ENCODE results near the gene FUT7. TPM values are rescaled to one million over a fixed set of nuclear protein-coding genes. Genes with fewer than 3 reads are reported as not detected.

The FUT7 gene
- total RNA-seq, 1 experiment from 2014 or later = not detected

- H2AFZ ChIP-seq (ENCODE audit: low read depth, low read length, poor library complexity, severe bottlenecking) = peak within 1 kb of the TSS; percentile 88
- H3K4me1 ChIP-seq (ENCODE audit: control insufficient read depth in 1 of 2, insufficient read depth in 2 of 2, low read length in 2 of 2) = peaks cover 32 to 55% of the 10 kb centered on the region in 2 experiments
- intact Hi-C loops (cut with micrococcal nuclease) = loop anchor here (5.0 kb wide), 1 partner anchor 180 kb away; the partner anchor contains the start of gene PHPT1
- H3K4me3 ChIP-seq (replicated peaks in 1 of 2; ENCODE audit: low read depth in 1 of 2, low read length in 2 of 2) = peak within 1 kb of the TSS; percentile 63 to 87
- ChIA-PET CTCF (interaction anchor here (1.1 to 1.9 kb wide), 3 partner anchors 19 to 83 kb away, joined by 4 to 16 read pairs (median 5); partner anchors contain the start of genes FBXW5 and NPDC1), RAD21 (ENCODE audit: low non-redundant PET in 1 of 2, low total read pairs in 2 of 2, uncharacterized antibody in 2 of 2, unreplicated experiment in 2 of 2) (no interaction called here), POLR2A (no interaction called here)
- H3K79me2 ChIP-seq (ENCODE audit: insufficient read depth, low read length) = peaks cover 31% of the 10 kb centered on the region
- peak within 1 kb of the TSS; percentile 100 for H3K4me2 ChIP-seq (ENCODE audit: low read length)
- H3K9me2 ChIP-seq (ENCODE audit: insufficient read depth) = no peaks in the 10 kb centered on the region
- peak within 1 kb of the TSS; percentile 93 for H3K9ac ChIP-seq (ENCODE audit: low read length)
- ATAC-seq = peak; percentile 35
- DNase-seq (ENCODE audit: low read depth, low spot score) = no peak
- H4K20me1 ChIP-seq (ENCODE audit: insufficient read depth) = no peaks in the 10 kb centered on the region
- no TSS peak for BruUV-seq (replicated peaks)
- H3K9me3 ChIP-seq (ENCODE audit: control insufficient read depth in 1 of 2, insufficient read depth in 1 of 2, low read depth in 1 of 2, low read length in 2 of 2) = no peaks in the 10 kb centered on the region
- H3K27ac ChIP-seq (ENCODE audit: low read depth, low read length) = peak within 1 kb of the TSS; percentile 85
- no peaks in the 10 kb centered on the region for H3K27me3 ChIP-seq (ENCODE audit: insufficient read depth, low read length)
- TF ChIP-seq ZFX (IDR thresholded peaks at IDR 0.05) (peak; percentile 60; the same call in 1 of the 2 replicates), CEBPB (IDR thresholded peaks at IDR 0.05; ENCODE audit: low read depth) (no peak), POLR2AphosphoS5 (IDR thresholded peaks at IDR 0.05; ENCODE audit: low read depth, low read length) (peak; percentile 23; the same call in 1 of the 2 replicates)
- no peaks in the 10 kb centered on the region for H3K36me3 ChIP-seq (ENCODE audit: control insufficient read depth in 1 of 2, insufficient read depth in 2 of 2, low read length in 2 of 2)
Measured at GRCh38 chr9:137027369-137028262, 4.3 kb downstream of the FUT7 start, which contains the start of gene ABCA2. Gene ABCA2 (minus strand): TSS chr9:137028237. CDS start chr9:137028140, 97 bp downstream.

- ChIA-PET POLR2A (no interaction called here), RAD21 (ENCODE audit: low non-redundant PET in 1 of 2, low total read pairs in 2 of 2, uncharacterized antibody in 2 of 2, unreplicated experiment in 2 of 2) (no interaction called here), CTCF (interaction anchor here (0.7 to 1.7 kb wide), 3 partner anchors 20 to 268 kb away, joined by 3 to 5 read pairs (median 4); partner anchors contain the start of genes LCN8 and NPDC1)
- Histone ChIP-seq H3K27ac (ENCODE audit: low read depth, low read length) (peak overlapping the region; percentile 85), H3K36me3 (ENCODE audit: control insufficient read depth in 1 of 2, insufficient read depth in 2 of 2, low read length in 2 of 2) (no peaks in the 10 kb centered on the region), H3K4me3 (replicated peaks in 1 of 2; ENCODE audit: low read depth in 1 of 2, low read length in 2 of 2) (peak overlapping the region; percentile 63 to 87), H3K79me2 (ENCODE audit: insufficient read depth, low read length) (peaks cover 31% of the 10 kb centered on the region), H2AFZ (ENCODE audit: low read depth, low read length, poor library complexity, severe bottlenecking) (no peak overlapping the region), H3K4me1 (ENCODE audit: control insufficient read depth in 1 of 2, insufficient read depth in 2 of 2, low read length in 2 of 2) (peaks cover 37 to 58% of the 10 kb centered on the region in 2 experiments), H3K4me2 (ENCODE audit: low read length) (peak overlapping the region; percentile 100), H3K9me2 (ENCODE audit: insufficient read depth) (no peaks in the 10 kb centered on the region), H4K20me1 (ENCODE audit: insufficient read depth) (no peaks in the 10 kb centered on the region), H3K9ac (ENCODE audit: low read length) (peak overlapping the region; percentile 93), H3K9me3 (ENCODE audit: control insufficient read depth in 1 of 2, insufficient read depth in 1 of 2, low read depth in 1 of 2, low read length in 2 of 2) (no peaks in the 10 kb centered on the region), H3K27me3 (ENCODE audit: insufficient read depth, low read length) (no peaks in the 10 kb centered on the region)
- no peak for DNase-seq (ENCODE audit: low read depth, low spot score)
- BruUV-seq (replicated peaks) = TSS peak; percentile 40
- no peak for ATAC-seq
- intact Hi-C loops (cut with micrococcal nuclease) = loop anchor here (5.0 kb wide), 1 partner anchor 180 kb away; the partner anchor contains the start of gene PHPT1
- TF ChIP-seq EZH2 (IDR thresholded peaks at IDR 0.05) (no peak), SIN3A (IDR thresholded peaks at IDR 0.05; ENCODE audit: low read depth) (no peak), ZBTB33 (IDR thresholded peaks at IDR 0.05; ENCODE audit: extremely low read depth, insufficient replicate concordance, low read length) (no peak), ZFX (IDR thresholded peaks at IDR 0.05) (no peak), ELF1 (IDR thresholded peaks at IDR 0.05; ENCODE audit: borderline replicate concordance, low read depth) (no peak), CTCF (IDR thresholded peaks at IDR 0.05 in 2 of 3, conservative IDR thresholded peaks at IDR 0.05 in 1 of 3; ENCODE audit: borderline replicate concordance in 1 of 3, insufficient read depth in 1 of 3, low read depth in 2 of 3, low read length in 2 of 3) (no peak), REST (IDR thresholded peaks at IDR 0.05; ENCODE audit: low read depth) (no peak)
Measured at GRCh38 chr9:137026828-137027227, 5.1 kb downstream of the FUT7 start.
